ENCODE data around the gene VSIG1.

Gene VSIG1

DNA sequence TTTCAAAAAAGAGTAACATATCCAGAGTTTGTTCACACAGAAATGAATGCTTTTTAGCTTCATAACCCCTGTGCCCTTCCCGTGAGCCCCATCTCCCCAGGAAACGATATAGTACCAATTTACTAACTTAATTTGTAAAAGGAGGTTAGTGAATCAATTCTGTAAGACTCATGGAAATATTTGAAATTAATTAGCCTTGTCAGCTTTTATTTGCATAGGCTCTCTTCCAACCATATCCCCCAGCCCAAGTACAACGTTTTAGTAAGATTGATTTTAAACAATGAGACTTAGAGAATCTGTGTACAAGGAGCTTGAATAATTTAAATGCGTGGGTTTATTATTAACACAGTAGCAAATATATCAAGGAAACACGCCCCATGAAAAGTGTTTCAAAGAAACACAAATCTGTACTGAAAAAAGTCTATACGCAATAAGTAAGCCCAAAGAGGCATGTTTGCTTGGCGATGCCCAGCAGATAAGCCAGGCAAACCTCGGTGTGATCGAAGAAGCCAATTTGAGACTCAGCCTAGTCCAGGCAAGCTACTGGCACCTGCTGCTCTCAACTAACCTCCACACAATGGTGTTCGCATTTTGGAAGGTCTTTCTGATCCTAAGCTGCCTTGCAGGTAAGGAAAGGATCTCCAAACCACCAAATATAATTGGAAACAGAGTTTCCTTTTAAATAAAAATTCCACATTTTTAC, at the start of gene VSIG1:
TSS of gene VSIG1 (plus strand) at position 512 of the 703 bp plus-strand sequence. CDS start at position 578, 66 bp downstream.
- DNase-seq: no peak

DNA sequence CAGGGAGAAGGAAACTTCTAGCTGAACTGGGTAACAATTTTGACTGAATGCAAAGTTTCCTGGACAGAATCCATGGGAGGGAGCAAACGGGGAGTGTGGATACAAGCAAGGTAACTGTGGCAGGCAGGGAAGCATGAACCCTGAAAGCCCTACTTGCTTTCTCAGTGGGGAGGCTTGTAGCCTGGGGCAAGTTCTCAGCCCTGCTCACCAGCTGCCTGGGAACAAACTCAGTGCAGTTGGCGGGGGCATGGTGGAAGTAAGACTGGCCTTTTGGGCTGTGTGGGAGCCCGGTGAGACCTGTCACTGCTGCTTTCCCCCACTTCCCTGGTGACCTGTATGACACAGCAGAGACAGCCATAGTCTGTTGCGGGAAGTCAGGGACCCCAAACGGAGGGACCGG, 48.7 kb upstream of the VSIG1 start:
- no peak for DNase-seq

DNA sequence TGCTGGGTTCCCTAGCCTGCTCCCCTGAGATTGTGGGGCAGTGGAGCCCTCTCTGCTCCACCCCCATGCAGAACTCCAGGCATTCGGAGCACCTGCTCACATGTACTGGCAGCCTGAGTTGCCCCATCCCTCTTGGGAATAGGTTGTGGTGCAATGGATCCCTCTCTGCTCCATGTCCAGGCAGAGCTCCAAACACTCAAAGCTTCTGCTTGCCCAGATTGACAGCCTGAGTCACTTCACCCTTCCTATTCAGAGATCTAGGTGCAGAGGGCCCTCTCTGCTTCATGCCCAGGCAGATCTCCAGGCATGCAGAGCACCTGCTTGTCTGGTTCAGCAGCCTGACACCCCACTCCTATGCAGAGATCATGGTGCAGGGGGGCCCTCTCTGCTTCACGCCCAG, 44.1 kb upstream of the VSIG1 start:
- no peak for DNase-seq

DNA sequence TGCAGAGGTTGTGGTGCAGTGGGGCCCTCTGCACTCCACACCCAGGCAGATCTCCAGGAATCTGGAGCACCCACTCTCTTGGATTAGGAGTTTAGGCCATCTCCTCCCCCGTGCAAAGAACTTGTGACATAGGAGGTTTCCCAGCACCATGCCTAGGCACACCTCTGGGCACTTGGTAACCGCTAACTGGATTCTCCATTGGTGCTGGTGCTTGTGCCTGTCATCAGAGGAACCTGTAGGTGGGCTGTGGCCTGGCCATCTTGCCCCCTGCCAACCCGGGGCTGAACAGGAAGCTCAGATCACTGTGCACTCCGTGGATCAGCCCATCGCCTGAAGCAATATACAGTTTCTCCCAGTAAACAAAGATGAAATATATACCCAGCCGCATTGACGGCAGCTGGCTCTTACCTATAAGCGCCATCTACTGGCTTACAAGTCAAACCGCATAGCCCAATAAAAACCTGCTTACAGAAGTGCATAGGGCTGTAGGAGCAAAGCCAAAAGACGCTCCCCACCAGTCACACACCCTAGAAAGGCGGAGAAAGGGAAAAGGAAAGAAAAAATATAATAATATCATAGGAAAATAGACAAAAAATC, 43.5 kb upstream of the VSIG1 start:
- DNase-seq: no peak

DNA sequence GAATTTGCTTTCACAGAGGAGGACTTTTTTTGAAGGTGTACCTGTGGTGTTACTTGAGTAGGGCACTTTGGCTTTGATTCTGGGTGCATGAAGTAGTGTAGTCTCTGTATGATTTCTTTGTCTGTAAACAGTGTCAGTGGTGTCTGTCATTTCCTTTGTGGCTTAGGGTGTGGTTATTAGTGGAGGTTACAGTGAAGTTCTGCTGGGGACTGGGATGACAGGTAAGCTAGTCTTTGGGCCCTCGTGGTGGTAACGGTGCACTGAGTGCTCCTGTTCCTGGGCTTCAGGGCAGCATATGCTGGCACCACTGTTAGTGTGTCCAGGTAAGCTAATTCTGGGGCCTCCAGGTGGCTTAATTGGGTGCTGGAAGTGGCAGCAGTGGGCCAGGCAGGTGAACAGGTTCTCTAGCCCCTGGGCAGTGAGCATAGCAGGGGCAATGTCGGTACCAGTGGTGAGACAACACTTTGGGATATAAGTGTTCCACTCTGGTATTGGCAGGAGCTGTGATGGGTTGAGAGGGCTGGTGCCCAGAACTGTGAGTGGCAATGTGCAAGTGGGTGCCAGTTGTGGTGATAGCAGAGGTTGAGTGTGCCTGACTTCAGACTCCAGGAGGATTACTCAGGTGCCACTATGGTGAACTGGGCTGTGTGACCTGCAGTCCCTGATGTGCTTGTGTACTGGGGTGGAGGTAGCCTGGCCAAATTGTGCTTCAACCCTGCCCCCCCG, 26.0 kb upstream of the VSIG1 start:
- no peak for DNase-seq

DNA sequence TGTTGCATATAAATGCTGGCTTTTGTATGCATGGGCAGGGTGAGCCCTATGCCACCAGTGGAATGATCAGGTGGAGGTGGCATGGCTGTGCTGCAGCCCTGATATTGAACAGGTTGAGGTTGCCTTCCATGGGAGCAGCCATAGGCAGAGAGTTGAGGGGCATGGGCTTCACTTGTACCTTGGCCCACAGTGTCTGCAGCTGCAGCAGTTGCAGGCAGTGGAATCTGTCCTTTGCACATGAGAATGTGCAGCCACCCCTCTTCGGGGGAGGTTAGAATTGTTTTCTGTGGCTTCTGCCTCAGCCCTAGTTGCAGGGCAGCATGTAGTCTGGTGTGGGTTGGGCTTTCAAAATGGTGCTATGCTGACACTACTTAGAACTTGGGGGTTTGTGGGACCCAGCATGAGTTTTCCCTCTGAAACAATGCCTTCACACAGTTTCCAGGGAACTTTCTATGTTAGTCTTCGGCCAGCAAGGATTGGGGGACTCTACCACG, 25.4 kb upstream of the VSIG1 start:
- DNase-seq: no peak

DNA sequence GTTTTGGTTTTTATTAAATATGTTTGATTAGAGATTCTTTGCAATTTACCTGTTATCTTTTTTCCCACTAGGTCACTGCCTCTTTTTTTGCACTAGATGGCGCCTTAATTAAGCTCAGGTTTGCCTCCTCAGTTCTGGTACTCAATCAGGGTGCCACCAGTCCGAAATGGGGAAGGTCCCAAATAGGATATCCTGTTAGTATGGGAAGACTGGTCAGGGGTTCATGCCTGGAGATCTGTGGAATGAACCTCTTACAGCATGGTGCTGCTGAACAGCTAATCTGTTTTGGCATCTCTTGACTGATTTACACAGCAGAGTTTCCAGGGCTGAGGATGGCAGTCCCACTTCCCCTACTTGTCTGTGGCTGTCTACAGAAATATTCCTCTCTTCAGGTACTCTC, 24.2 kb upstream of the VSIG1 start:
- DNase-seq: peak; percentile 23

DNA sequence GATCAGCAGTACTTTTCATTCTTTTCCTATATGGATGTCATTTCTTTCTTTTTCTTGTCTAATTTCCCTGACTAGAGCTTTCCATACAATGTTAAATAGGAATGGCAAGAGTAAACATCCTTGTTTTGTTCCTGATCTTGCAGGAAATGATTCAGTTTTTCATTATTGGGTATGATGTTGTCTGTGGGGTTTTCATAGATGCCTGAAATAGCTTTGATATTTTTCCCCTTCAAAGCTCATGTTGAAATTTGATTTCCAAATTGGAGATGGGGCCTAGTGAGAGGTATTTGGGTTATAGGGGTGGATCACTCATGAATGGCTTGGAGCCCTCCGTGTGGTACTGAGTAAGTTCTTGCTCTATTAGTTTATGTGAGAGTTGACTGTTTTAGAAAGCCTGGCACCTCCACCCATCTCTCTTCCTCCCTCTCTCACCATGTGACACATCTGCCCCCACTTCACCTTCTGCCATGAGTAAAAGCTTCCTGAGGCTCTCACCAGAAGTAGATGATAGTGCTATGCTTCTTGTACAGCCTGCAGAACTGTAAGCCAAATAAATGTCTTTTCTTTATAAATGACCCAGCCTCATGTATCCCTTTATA, 22.3 kb upstream of the VSIG1 start:
- no peak for DNase-seq

DNA sequence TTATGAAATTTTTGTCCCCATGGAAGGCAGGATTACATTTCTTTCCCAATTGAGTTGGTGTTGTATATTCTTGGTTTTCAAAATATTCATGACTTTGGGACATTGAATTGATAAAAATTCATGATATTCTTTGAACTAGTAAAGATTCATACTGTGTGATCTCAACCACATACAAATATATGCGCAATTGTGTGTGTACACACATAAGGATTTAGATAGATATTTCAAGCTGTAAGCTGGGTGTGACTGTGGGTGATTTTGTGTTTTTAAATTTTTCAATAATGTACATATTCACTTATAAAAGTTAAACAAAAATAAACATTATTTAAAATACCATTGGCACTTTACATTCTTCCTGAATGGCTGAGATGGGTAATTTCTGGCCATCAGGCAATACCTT, 19.5 kb upstream of the VSIG1 start:
- DNase-seq: no peak

DNA sequence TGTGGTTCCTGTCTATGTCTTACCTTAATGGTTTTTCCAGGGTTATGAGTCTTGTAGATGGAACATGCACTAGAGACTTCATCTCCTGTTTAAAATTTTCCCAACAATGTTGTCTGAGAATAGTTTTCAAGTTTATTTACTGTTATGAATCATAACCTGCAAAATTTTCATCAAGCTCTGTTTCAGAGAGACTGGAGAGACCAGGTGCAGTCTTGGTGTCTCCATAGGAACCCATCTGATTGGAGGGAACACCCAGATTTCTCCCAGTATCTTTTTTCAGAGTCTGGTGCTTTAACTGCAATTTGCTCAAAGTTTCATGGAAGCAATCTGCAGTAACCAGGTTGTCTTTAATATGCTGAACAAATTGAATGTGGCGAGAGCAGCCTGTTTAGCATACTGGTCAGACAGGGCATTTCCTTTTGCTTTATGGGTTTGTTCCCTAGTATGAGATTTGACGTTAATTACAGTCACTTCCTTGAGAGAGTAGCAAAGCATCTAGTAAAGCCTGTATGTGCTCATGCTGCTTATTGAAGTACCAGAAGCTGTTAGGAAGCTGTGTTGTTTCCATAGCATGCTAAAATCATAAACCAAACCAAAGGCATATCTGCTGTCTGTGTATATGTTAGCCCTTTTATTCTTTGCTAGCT, 18.8 kb upstream of the VSIG1 start:
- no peak for DNase-seq

DNA sequence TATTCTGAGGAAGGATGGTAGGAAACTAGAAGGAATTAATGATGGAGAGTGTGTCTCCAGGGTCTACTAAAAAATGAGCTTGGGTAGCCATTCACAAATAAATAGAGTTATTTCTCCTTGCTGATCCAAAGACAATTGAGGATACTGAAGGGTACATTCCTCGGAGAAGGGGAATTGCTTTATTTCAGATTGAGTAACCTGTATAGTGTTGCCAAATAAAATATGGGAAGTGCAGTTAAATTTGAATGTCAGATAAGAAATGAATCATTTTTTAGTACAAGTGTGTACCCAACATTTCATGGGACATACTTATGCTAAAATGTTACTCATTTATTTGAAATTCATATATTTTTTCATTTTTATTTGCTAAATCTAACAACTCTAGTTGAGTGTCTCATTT, 16.0 kb upstream of the VSIG1 start:
- no peak for DNase-seq

DNA sequence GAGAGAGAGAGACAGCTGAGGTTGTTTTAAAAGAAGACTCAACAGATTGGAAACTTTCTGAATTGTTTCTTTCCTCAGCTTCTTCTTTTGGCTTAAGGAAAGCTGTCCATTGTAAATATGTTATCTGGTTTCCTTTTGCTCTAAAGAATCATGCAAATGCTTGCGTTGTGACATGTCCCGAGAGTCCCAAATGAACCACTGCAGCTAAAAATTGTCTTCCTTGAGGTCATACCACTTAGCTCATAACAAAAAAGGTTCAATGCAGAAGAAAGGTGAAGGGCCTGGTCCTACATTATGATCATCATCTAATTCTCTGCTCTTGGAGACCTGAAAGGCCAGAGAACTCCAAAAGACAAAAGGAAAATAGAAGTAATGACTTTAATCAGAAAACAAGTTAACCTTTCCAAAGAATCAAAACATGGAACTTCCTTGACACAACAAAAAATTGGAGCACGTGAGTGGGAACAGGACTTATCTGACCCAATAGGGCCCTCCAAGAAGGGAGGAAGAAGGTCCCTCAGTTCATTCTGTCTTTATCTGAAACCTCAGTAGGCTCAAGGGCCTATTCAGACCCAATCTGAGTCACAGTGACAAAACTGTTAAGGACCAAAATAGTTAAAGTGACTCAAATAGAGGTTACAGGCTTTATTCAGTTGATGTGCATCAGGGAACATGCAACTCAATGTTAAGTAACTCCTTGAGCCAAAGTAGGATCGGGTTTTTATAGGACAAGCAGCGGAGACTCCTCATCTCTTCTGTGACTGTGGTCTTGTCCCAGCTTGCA, 14.7 kb upstream of the VSIG1 start:
- no peak for DNase-seq

DNA sequence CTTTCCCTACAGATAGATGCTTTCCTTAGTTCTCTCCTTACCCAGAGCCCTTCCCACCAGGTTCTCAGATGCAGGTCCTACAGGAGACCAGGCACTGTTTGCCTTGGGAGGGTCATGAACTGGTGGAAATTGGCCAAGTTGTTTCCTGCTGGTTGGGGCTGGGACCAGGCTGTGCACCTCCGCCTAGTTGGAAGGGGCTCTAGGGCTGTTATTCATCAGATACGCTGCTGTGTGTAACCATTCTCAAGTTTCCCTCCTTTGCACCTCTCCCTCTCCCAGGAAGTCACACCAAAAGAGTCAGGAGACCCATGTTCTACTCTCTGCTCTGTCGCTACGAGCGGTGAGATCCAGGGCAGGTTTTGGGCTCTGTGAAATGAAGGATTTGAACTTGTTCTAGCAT, 11.9 kb upstream of the VSIG1 start:
- no peak for DNase-seq

DNA sequence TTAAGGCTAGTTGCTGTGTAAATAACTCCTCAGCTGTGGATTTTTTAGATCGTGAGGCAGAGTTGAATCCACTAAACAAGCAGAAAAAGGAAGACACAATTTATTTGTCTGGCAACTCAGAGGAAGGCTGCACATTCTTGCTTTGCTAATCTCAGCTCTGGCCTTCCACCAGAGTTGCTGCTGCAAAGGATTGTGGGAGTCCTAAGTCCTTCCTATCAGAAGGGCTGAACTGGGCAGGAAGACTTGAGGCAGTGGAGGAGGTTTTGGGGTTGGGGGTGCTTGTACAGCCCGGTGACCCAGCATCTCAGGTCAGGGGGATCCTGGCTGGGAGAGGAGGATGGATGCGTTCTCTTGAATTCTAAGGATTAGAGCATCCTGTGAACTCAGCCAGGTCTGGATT, 11.0 kb upstream of the VSIG1 start:
- DNase-seq: no peak

DNA sequence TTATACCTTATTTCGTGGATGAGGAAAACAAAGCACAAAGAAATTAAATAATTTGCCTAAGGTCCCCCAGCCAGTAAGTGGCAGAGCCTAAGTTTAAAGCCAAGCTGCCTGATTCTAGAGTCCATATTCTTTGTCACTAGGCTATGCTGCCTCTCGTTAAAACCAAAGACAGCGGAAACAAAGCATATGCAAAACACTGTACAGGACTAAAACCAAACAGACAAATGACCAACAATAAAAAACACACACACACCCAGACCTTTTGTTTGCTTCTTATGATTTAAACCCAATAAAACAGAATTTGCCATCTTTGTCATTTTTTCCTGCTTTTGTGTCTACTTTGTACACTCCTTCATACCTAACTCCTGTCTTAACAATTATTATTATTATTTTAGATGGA, 10.1 kb upstream of the VSIG1 start:
- DNase-seq: no peak

DNA sequence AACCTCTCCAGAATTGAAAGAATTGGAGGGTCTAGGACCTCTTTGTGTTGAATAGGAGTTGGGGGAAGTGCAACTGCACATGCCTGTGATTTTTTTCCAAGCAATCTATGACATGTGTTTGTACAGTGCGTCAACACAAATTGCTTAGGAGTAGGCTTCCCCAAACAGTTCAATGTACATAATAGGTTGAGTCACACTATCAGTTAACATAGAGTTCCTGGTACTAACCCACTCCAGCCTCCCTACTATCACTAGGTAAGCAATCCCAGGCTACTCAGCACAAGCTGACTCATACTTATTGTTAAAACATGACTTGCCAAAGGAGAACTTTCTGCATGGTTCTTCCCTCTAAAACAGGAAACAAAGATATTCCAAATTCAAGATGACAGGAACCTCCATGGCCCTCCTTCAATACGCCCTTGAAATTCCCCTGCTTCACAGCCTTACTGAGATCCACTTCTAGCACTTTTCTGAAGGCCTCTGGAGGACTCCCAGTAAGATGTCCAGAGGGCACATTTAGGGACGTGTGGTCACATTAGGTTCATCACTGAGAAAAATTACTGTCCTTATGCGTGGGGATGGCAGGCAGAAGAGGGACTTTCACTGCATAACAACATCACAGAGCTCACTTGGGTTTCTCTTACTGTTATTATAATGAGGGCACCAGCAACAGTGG, 8.4 kb upstream of the VSIG1 start:
- no peak for DNase-seq

DNA sequence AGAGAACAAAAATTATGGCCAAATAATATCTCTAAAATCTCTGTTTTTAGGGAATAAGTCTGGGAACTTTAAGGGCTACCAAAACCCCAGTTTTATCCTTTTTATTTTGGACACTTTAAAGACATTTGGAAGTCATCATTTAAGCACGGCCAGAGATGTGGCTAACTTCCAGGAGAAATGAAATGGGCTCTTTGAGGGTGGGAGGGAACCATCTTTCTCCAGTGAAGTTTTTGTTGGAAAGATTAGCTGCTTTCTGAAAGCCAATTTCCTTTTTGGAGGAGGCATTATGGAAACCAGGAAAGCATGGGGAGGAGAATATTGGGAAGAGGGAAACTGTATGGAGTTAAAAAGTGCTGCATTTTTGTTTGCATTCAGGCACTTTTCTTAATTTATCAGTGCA, 4.8 kb downstream of the VSIG1 start:
- DNase-seq: no peak

DNA sequence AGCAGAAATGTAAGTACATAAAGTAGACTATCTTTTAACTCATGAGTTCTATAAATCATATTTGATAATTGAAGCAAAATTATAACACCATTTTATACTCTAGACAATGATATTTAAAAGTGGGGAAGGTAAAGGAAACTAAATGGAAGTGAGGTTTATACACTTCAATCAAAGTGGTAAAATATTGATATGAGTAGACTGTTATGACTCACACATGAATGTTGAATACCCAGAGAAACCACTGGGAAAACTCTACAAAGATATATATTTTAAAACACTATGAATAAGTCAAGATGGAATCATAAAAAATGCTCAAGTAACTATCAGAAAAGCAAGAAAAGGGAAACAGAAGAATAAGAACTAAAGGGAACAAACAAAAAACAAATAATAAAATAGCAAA, 8.4 kb downstream of the VSIG1 start:
- DNase-seq: no peak

DNA sequence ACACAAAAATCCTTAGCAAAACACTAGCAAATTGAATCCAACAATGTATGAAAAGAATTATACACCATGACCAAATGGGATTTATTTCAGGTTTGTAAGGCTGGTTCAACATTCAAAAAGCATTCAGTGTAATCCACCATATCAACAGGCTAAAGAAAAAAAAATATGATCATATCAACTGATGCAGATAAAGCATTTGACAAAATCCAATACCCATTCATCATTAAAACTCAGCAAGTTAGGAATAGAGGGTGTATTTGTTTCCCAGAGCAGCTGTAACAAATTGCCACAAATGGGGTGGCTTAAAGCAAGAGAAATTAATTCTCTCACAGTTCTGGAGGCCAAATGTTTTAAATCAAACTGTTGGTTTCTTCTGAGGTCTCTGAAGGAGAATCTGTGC, 10.7 kb downstream of the VSIG1 start:
- no peak for DNase-seq

DNA sequence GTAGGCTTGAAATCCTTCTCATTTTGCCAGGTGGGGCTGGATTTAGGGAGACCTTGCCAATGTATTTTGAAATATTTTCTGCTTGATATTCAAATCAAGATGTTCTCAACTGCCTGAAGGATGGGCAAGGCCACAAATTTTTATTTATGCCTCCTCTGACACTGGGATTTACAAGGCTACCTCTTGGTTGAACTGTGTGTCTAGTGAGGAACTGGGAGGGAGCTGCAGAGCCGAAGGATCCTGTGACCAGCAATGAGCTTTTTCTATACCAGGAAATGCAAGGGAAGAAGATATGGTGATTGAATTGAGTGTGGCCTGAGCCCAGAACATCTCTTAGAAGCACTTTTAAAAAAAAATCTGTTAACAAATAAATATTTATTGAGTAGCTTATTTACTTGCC, 14.9 kb downstream of the VSIG1 start:
- no peak for DNase-seq

DNA sequence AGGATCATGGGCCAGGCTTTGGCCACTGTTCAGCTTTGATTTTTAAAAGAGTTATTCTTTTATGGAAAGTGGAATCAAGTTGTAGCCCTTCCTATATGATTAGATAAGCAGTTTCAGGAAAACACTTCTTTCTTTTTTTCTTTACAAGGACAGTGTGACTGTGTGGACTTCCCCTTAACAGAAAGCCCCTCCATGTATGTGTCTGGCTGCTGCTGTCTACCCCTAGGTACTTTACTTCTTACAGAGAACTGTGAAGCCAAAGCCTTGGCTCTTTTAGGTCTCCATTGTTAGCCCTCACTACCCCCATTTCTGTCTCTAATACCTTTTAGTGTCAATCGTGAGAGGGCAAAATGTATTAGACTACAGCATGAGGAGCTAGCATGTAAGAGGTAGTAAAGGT, 19.1 kb downstream of the VSIG1 start:
- no peak for DNase-seq

DNA sequence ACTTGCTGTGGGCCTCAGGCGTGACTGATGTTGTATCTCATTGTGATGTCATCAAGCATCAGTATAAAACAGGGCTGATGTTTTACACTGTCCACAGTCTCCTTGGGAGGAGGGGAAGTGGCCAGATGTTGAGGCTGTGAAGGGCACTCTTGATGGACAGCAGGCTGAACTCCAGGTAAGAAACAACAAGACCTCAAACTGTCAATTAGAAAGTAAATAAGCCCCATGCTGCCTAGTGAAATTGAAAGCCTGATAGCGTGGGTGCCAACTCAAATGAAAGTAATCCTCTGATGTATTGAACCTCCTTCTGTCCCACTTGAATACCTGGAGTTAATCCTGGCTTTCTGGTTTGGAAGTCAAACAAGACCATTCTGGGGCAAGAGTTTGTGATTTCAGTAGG, 19.7 kb downstream of the VSIG1 start:
- DNase-seq: no peak
